ENCODE results near the gene MAGI2. TPM values are rescaled to one million over a fixed set of nuclear protein-coding genes. Genes with fewer than 3 reads are reported as not detected.

The MAGI2 gene
- total RNA-seq, 3 donors from 2014 or later (not counting 1 experiment from before 2014, with no cell fraction given) = 0.09 to 0.48 (median 0.27) TPM

DNA sequence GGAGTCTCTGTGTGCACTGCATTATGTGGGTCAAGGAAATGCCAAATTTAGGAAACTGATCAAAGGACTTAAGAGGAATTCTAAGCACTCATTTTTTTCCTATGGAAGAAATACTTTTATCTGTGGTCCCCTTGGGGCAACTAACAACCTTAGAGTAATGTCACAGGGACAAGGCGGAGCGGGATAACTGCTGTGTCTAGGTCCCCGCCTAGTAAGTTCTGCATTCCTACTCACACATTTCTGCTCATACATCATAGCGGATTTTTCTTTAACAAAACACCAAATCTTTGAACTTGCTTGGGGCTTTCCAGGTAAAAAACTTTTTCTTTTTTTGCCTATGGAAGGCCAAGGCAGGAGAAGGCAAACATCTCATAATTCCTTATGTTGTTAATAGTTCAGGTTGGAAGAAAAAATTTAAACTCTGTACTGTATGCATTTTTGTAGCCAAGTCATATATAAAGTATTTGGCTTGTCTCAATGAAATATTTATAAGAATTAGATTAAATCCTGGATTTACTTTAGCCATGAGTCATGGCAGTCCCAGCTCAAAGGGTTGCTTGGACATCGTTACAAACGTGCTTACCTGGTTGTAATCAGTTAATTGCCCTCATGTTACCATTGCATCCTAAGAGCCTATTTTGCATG is 1369.9 kb downstream of the MAGI2 start:
- H3K36me3 Mint-ChIP-seq = no peaks in the 10 kb centered on the region
- Histone ChIP-seq H3K4me3 (ENCODE audit: low read length) (no peak overlapping the region), H3K36me3 (ENCODE audit: control insufficient read depth, insufficient read depth, low read length) (no peaks in the 10 kb centered on the region), H3K27me3 (ENCODE audit: control insufficient read depth, insufficient read depth, low read length) (no peaks in the 10 kb centered on the region), H3K9me3 (ENCODE audit: control insufficient read depth, insufficient read depth, low read length) (no peaks in the 10 kb centered on the region), H3K4me1 (ENCODE audit: control insufficient read depth, insufficient read depth, low read length) (no peaks in the 10 kb centered on the region), H3K27ac (ENCODE audit: low read length) (no peak overlapping the region)
- no peaks in the 10 kb centered on the region for H3K4me1 Mint-ChIP-seq
- no peaks in the 10 kb centered on the region for H3K9me3 Mint-ChIP-seq
- no peak overlapping the region for H3K27ac Mint-ChIP-seq
- TF ChIP-seq, protein P1, sequence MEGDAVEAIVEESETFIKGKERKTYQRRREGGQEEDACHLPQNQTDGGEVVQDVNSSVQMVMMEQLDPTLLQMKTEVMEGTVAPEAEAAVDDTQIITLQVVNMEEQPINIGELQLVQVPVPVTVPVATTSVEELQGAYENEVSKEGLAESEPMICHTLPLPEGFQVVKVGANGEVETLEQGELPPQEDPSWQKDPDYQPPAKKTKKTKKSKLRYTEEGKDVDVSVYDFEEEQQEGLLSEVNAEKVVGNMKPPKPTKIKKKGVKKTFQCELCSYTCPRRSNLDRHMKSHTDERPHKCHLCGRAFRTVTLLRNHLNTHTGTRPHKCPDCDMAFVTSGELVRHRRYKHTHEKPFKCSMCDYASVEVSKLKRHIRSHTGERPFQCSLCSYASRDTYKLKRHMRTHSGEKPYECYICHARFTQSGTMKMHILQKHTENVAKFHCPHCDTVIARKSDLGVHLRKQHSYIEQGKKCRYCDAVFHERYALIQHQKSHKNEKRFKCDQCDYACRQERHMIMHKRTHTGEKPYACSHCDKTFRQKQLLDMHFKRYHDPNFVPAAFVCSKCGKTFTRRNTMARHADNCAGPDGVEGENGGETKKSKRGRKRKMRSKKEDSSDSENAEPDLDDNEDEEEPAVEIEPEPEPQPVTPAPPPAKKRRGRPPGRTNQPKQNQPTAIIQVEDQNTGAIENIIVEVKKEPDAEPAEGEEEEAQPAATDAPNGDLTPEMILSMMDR (IDR thresholded peaks at IDR 0.05) = no peak
- intact Hi-C loops (cut with micrococcal nuclease) = no loop called here
- no peak overlapping the region for H3K4me3 Mint-ChIP-seq
- H3K27me3 Mint-ChIP-seq (ENCODE audit: low read depth in 2 of 2) = peaks cover 6 to 14% of the 10 kb centered on the region in 2 donors
- ATAC-seq (no peak), DNase-seq (no peak)
- WGBS (ENCODE audit: insufficient coverage) = 81% methylated on average over 6 of the region's 6 CpGs

DNA sequence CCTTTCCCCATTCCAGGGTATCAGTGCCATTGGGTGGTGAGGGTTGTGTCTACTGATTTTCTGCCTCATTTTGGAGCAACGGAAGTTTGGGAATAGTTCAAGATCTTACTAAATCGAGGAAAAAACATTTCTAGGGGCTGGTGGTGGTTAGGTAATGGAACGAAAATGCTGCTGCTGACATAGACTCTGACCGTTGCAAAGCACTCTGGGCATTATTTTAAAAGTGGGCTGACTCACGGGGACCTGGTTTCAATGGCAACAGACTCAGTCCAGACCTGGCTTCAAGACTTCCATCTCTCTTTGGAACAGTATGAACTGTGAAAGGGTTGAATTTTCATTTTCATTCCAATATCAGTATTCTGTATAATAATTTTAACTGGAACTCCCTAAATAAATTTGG is 1370.9 kb downstream of the MAGI2 start:
- DNase-seq (no peak), ATAC-seq (no peak)
- H3K4me1 ChIP-seq (ENCODE audit: control insufficient read depth, insufficient read depth, low read length) = no peaks in the 10 kb centered on the region
- Mint-ChIP-seq H3K4me3 (no peak overlapping the region), H3K9me3 (no peaks in the 10 kb centered on the region), H3K4me1 (no peaks in the 10 kb centered on the region), H3K36me3 (no peaks in the 10 kb centered on the region), H3K27me3 (ENCODE audit: low read depth in 2 of 2) (peaks cover 6 to 18% of the 10 kb centered on the region in 2 donors), H3K27ac (no peak overlapping the region)
- H3K27me3 ChIP-seq (ENCODE audit: control insufficient read depth, insufficient read depth, low read length) = no peaks in the 10 kb centered on the region
- intact Hi-C loops (cut with micrococcal nuclease) = no loop called here
- no peak overlapping the region for H3K4me3 ChIP-seq (ENCODE audit: low read length)
- TF ChIP-seq, protein P1 (IDR thresholded peaks at IDR 0.05) = no peak
- 79% methylated on average over 5 of the region's 5 CpGs for WGBS (ENCODE audit: insufficient coverage)
- no peaks in the 10 kb centered on the region for H3K36me3 ChIP-seq (ENCODE audit: control insufficient read depth, insufficient read depth, low read length)
- H3K9me3 ChIP-seq (ENCODE audit: control insufficient read depth, insufficient read depth, low read length) = no peaks in the 10 kb centered on the region
- no peak overlapping the region for H3K27ac ChIP-seq (ENCODE audit: low read length)

DNA sequence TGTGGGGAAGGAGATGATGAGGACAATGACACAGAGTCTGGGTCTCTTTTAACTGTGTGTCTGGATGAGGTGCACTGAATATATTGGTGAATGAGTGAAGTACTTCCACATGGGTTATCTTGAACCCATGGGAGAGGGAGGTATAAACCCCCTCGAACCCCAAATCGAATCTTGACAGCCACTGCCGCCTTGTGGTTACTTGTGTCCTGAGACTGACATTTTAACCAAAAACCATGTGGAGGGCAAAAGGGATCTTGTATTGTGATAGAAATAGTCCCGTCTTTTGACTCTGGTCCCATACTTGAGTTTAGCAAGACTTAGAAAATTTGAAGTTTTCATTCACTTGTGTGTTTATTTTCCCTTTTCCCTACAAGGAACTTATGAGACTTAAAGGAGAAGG is 1371.6 kb downstream of the MAGI2 start:
- intact Hi-C loops (cut with micrococcal nuclease) = no loop called here
- TF ChIP-seq, protein P1 (IDR thresholded peaks at IDR 0.05) = no peak
- Histone ChIP-seq H3K4me1 (ENCODE audit: control insufficient read depth, insufficient read depth, low read length) (no peaks in the 10 kb centered on the region), H3K27me3 (ENCODE audit: control insufficient read depth, insufficient read depth, low read length) (no peaks in the 10 kb centered on the region), H3K27ac (ENCODE audit: low read length) (no peak overlapping the region), H3K4me3 (ENCODE audit: low read length) (no peak overlapping the region), H3K36me3 (ENCODE audit: control insufficient read depth, insufficient read depth, low read length) (no peaks in the 10 kb centered on the region), H3K9me3 (ENCODE audit: control insufficient read depth, insufficient read depth, low read length) (no peaks in the 10 kb centered on the region)
- WGBS (ENCODE audit: insufficient coverage) = 91% methylated on average over 4 of the region's 4 CpGs
- no peaks in the 10 kb centered on the region for H3K4me1 Mint-ChIP-seq
- H3K9me3 Mint-ChIP-seq = no peaks in the 10 kb centered on the region
- no peaks in the 10 kb centered on the region for H3K36me3 Mint-ChIP-seq
- H3K4me3 Mint-ChIP-seq = no peak overlapping the region
- H3K27ac Mint-ChIP-seq = no peak overlapping the region
- H3K27me3 Mint-ChIP-seq (ENCODE audit: low read depth in 2 of 2) = peaks cover 6 to 18% of the 10 kb centered on the region in 2 donors
- ATAC-seq = no peak
- no peak for DNase-seq

DNA sequence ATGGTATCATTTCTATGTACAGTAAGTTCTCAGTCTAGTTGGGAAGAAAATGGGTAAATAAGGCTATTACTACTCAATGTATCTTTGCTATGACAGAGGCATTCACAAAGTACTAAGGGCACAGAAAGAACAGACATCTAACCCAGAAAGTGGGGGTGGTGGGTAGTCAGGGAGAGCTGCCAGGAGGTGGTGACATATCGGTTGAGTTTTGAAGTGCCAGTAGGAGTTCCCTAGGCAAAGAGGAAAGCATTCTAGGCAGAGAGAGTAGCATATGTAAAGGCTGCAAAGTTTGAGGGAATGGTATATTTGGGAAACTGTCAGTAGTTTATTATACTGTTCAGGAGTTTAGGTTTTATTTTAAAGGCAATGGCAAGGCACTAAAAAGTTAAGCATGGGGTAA is 1372.1 kb downstream of the MAGI2 start:
- H3K4me3 Mint-ChIP-seq = no peak overlapping the region
- H3K9me3 Mint-ChIP-seq = no peaks in the 10 kb centered on the region
- Histone ChIP-seq H3K9me3 (ENCODE audit: control insufficient read depth, insufficient read depth, low read length) (no peaks in the 10 kb centered on the region), H3K27me3 (ENCODE audit: control insufficient read depth, insufficient read depth, low read length) (no peaks in the 10 kb centered on the region), H3K4me3 (ENCODE audit: low read length) (no peak overlapping the region), H3K36me3 (ENCODE audit: control insufficient read depth, insufficient read depth, low read length) (no peaks in the 10 kb centered on the region), H3K27ac (ENCODE audit: low read length) (no peak overlapping the region), H3K4me1 (ENCODE audit: control insufficient read depth, insufficient read depth, low read length) (no peaks in the 10 kb centered on the region)
- ATAC-seq (no peak), DNase-seq (no peak)
- no peaks in the 10 kb centered on the region for H3K4me1 Mint-ChIP-seq
- H3K27ac Mint-ChIP-seq = no peak overlapping the region
- WGBS (ENCODE audit: insufficient coverage) = 93% methylated on average over 1 of the region's 1 CpG
- peaks cover 6 to 18% of the 10 kb centered on the region in 2 donors for H3K27me3 Mint-ChIP-seq (ENCODE audit: low read depth in 2 of 2)
- no peaks in the 10 kb centered on the region for H3K36me3 Mint-ChIP-seq
- intact Hi-C loops (cut with micrococcal nuclease) = no loop called here
- TF ChIP-seq, protein P1 (IDR thresholded peaks at IDR 0.05) = no peak

All from natural killer cell (primary cell).